Measurements from ENCODE around the gene TENM3.

DNA sequence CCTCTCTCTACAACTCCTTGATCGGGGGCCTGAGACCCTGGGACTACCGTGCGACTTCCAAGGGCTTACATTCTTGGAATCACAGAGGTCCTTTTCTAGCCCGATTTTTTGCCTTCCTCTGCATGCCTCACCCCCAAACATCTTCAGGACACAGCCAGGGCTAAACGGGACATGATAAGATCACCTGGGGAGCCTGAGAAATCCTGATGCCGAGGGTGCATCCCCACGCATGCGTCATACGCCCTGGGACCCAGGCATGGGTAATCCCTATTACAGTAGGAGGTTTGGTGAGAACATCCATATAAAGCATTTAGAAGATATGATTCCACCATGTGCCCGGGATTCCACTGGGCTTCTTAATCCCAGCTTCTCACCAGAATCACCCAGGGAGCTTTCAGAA is 596.9 kb downstream of the TENM3 start:
- TF ChIP-seq CTCF (IDR thresholded peaks at IDR 0.05) (no peak), POLR2A (IDR thresholded peaks at IDR 0.05) (no peak)

All from uterus (tissue), 2 donors.